ENCODE results near the gene DNAH10. TPM values are rescaled to one million over a fixed set of nuclear protein-coding genes. Genes with fewer than 3 reads are reported as not detected.

Gene DNAH10
- total and polyA plus RNA-seq, 4 donors: 0.03 to 1.0 TPM; not detected in 2

DNA sequence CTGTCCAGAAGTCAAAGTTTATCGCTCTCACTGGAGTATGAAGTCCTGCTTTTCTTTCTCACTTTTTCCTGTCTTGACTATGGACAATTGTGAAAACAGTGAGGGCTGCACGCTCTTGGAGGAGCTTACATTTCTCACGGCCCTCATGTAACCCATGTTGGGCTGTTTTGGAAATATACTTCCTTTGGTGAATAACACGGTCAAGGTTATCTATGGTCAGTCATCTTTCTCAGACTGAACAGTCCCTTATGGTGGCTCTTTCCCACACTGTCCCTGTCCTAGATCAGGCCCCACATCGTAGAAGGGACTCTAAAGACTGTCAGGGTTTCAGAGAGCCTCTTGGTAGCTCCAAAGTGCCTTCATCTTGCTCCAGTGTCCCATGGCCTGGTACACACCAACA is 203.3 kb downstream of the DNAH10 start:
- no peak overlapping the region for H3K4me3 ChIP-seq (ENCODE audit: low read length in 2 of 2)
- H3K9me3 ChIP-seq (ENCODE audit: control insufficient read depth, low read length): no peaks in the 10 kb centered on the region
- H3K36me3 ChIP-seq (ENCODE audit: control insufficient read depth in 1 of 2, insufficient read depth in 2 of 2, low read length in 1 of 2): peaks cover 0 to 4% of the 10 kb centered on the region in 2 donors
- DNase-seq: no peak
- no peak for ATAC-seq (ENCODE audit: low FRiP score)
- intact Hi-C loops (cut with DNase I): no loop called here
- no peaks in the 10 kb centered on the region for H3K27me3 ChIP-seq (ENCODE audit: control insufficient read depth in 1 of 2, insufficient read depth in 2 of 2, low read length in 1 of 2)
- H3K4me1 ChIP-seq (ENCODE audit: control insufficient read depth in 1 of 2, insufficient read depth in 2 of 2, low read length in 2 of 2): peaks cover 0 to 7% of the 10 kb centered on the region in 2 donors
- WGBS, 2 donors: 68 to 72% methylated on average over 5 of the region's 5 CpGs
- no peak overlapping the region for H3K27ac ChIP-seq (ENCODE audit: low read depth in 1 of 2, low read length in 2 of 2)

DNA sequence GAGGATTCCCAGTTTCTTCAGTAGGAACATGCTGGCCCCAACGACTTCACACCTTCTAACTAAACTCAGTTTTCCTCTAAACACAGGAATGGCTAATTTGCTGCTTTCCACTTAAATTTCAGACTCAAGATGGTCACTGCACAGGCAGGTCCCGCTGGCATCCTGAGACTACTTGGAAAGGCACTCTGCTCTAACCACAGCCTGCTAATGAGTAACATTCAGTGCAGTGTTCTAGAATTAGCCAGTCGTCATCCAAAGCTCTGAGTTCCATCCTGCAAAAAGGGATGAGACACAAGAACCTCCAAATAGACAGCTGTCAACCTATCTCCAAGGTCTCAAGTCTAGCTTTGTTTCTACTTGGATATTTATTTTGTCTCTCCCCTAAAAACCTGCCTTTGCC is 204.5 kb downstream of the DNAH10 start:
- no peak for ATAC-seq (ENCODE audit: low FRiP score)
- 77 to 80% methylated on average over 3 of the region's 3 CpGs for WGBS, 2 donors
- H3K27me3 ChIP-seq (ENCODE audit: control insufficient read depth in 1 of 2, insufficient read depth in 2 of 2, low read length in 1 of 2): no peaks in the 10 kb centered on the region
- peaks cover 0 to 7% of the 10 kb centered on the region in 2 donors for H3K4me1 ChIP-seq (ENCODE audit: control insufficient read depth in 1 of 2, insufficient read depth in 2 of 2, low read length in 2 of 2)
- DNase-seq: no peak
- no peak overlapping the region for H3K27ac ChIP-seq (ENCODE audit: low read depth in 1 of 2, low read length in 2 of 2)
- H3K4me3 ChIP-seq (ENCODE audit: low read length in 2 of 2): no peak overlapping the region
- intact Hi-C loops (cut with DNase I): no loop called here
- peaks cover 0 to 4% of the 10 kb centered on the region in 2 donors for H3K36me3 ChIP-seq (ENCODE audit: control insufficient read depth in 1 of 2, insufficient read depth in 2 of 2, low read length in 1 of 2)
- H3K9me3 ChIP-seq (ENCODE audit: control insufficient read depth, low read length): no peaks in the 10 kb centered on the region

DNA sequence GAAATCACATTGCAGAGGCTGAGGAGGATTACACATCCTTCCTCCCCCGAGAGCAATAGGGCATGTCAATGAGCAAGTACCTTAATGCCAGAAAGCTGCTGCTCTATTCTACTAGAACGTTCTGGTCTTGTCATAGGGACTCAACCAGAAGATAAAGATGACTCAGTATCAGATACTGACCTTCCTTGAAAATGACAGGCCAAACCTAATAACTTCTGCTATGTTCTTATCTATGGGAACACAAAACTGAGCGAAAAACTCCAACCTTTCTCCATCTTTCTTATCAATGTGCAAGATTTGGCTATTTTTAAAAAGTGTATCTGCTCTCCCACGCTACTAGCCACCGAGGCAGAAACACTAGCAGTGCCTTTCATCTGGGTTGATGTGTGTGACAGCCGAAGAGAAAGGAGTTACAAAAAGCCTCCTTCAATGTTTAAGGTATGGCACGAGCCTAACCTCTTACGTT is 205.1 kb downstream of the DNAH10 start:
- Histone ChIP-seq H3K4me1 (ENCODE audit: control insufficient read depth in 1 of 2, insufficient read depth in 2 of 2, low read length in 2 of 2) (peaks cover 0 to 7% of the 10 kb centered on the region in 2 donors), H3K36me3 (ENCODE audit: control insufficient read depth in 1 of 2, insufficient read depth in 2 of 2, low read length in 1 of 2) (peaks cover 0 to 4% of the 10 kb centered on the region in 2 donors), H3K27me3 (ENCODE audit: control insufficient read depth in 1 of 2, insufficient read depth in 2 of 2, low read length in 1 of 2) (no peaks in the 10 kb centered on the region), H3K4me3 (ENCODE audit: low read length in 2 of 2) (no peak overlapping the region), H3K9me3 (ENCODE audit: control insufficient read depth, low read length) (no peaks in the 10 kb centered on the region), H3K27ac (ENCODE audit: low read depth in 1 of 2, low read length in 2 of 2) (no peak overlapping the region)
- DNase-seq (no peak), ATAC-seq (ENCODE audit: low FRiP score) (no peak)
- WGBS, 2 donors: 69 to 75% methylated on average over 8 of the region's 8 CpGs
- intact Hi-C loops (cut with DNase I): no loop called here

DNA sequence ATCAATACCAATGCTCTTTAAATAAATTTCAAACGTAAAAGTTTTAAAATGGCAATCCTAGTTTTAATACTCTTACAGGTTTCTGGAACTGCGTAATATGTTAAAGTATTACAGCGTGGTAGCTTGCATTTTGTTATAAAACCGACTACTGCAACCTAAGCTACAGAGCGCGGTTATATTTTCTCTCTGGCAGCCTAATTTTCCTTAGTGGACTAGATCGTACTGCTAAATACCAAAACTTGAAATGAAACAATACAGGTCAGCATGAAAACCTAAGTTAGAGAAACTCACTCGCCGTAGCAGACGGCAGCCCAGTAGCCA is 209.3 kb downstream of the DNAH10 start:
- H3K9me3 ChIP-seq (ENCODE audit: control insufficient read depth, low read length): no peaks in the 10 kb centered on the region
- peak overlapping the region in 1 of 2 donors; percentile 29 for H3K27ac ChIP-seq (ENCODE audit: low read depth in 1 of 2, low read length in 2 of 2)
- no peak for ATAC-seq (ENCODE audit: low FRiP score)
- H3K4me1 ChIP-seq (ENCODE audit: control insufficient read depth in 1 of 2, insufficient read depth in 2 of 2, low read length in 2 of 2): peaks cover 0 to 5% of the 10 kb centered on the region in 2 donors
- intact Hi-C loops (cut with DNase I): no loop called here
- WGBS, 2 donors: 11 to 12% methylated on average over 10 of the region's 10 CpGs
- H3K4me3 ChIP-seq (ENCODE audit: low read length in 2 of 2): peak overlapping the region; percentile 57 to 96
- no peaks in the 10 kb centered on the region for H3K27me3 ChIP-seq (ENCODE audit: control insufficient read depth in 1 of 2, insufficient read depth in 2 of 2, low read length in 1 of 2)
- H3K36me3 ChIP-seq (ENCODE audit: control insufficient read depth in 1 of 2, insufficient read depth in 2 of 2, low read length in 1 of 2): peaks cover 0 to 1% of the 10 kb centered on the region in 2 donors
- no peak for DNase-seq

DNA sequence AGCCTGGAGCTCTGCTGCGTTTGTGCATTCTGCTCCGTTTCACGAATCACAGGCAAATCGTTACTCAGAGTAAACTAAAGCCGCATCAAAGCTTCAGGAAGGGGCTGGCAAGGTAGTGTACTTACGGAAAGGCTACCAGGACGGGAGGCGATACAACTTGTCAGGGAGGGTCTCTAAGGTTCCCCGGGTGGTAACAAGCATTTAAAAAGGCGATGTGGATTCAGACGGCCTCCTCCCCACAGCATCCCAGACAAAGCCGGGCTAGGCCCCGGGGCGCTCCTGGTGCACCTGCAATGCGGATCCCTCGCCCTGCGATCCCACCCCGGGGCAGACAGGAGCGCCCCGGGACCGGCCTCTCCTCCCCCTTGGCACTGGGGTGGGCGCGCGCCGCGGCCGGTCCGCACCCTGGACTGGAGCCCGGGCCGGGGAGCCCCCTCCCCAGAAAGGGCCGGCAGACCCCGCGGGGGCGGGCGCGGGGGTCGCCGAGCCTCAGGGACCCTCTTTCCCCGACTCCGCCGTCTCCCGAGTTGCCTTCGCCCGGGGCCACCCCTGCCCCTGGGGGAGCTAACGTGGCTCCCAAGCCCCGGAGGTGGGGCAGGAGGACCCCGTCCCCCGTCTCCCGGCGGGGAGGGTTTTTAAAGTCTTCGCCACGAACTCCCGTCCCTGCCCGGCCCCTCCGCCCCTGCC is 209.8 kb downstream of the DNAH10 start:
- Histone ChIP-seq H3K9me3 (ENCODE audit: control insufficient read depth, low read length) (no peaks in the 10 kb centered on the region), H3K4me1 (ENCODE audit: control insufficient read depth in 1 of 2, insufficient read depth in 2 of 2, low read length in 2 of 2) (peaks cover 0 to 5% of the 10 kb centered on the region in 2 donors), H3K27ac (ENCODE audit: low read depth in 1 of 2, low read length in 2 of 2) (peak overlapping the region; percentile 29 to 97), H3K27me3 (ENCODE audit: control insufficient read depth in 1 of 2, insufficient read depth in 2 of 2, low read length in 1 of 2) (no peaks in the 10 kb centered on the region), H3K36me3 (ENCODE audit: control insufficient read depth in 1 of 2, insufficient read depth in 2 of 2, low read length in 1 of 2) (peaks cover 0 to 1% of the 10 kb centered on the region in 2 donors), H3K4me3 (ENCODE audit: low read length in 2 of 2) (peak overlapping the region; percentile 57 to 96)
- DNase-seq: peak in 1 of 2 donors; percentile 80
- WGBS, 2 donors: 1 to 2% methylated on average over 42 to 55 of the region's 55 CpGs
- peak; percentile 43 for ATAC-seq (ENCODE audit: low FRiP score)
- intact Hi-C loops (cut with DNase I): no loop called here

DNA sequence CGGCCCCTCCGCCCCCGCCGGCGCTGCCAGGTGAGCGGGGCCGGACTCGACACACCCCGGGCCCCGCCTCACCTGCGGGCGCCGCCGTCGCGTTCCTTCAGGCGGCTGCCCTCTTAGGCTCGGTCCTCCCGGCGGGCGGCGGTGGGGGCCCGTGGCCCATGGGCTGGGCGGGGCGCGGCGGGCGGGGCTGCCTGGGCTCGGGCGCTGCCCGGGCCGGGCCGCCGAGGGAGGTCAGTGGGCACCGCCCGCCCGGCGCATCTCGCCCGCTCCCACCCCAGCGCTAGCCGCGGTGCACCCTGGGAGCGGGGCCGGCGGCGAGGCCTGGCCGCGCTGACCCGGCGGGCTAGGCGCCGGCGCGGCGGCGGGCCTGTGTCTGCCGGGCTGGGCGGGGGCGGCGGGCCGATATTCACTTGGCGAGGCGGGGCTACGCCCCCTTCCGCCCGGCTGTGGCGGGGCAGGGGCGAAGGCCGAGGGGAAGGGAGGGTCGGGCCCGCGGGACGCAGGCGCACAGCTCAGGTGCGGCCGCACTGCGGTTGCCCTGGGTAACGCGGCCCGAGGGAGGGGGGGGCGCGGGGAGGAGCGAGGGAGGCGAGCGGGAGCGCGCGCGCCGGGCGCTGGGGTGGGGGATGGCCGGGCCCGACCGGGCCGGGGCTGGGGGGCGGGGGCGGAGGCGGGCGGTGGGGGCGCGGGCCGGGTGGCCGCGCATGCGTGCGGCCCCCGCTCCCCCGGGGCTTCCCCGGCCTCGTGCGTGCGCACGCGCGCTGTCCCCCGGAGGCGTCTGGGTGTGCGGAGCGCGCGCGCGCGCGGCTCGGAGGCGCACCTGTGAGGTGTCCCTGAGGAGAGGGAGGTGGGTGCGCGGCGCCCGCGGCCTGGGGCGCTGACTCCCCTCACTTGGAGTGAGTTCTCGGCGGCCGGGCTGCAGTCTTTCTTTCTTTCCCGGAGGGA is 210.6 kb downstream of the DNAH10 start, which contains the start of the genes CCDC92 and ZNF664:
TSS of gene CCDC92 (minus strand) at position 375 of the 945 bp plus-strand sequence. CDS start 28,526 bp downstream, outside the sequence.
TSS of gene ZNF664 (plus strand) at position 759 of the 945 bp plus-strand sequence. CDS start 38,930 bp downstream, outside the sequence.
- Histone ChIP-seq H3K9me3 (ENCODE audit: control insufficient read depth, low read length) (no peaks in the 10 kb centered on the region), H3K4me1 (ENCODE audit: control insufficient read depth in 1 of 2, insufficient read depth in 2 of 2, low read length in 2 of 2) (peaks cover 0 to 5% of the 10 kb centered on the region in 2 donors), H3K4me3 (ENCODE audit: low read length in 2 of 2) (peak within 1 kb of the TSS; percentile 57 to 96), H3K27me3 (ENCODE audit: control insufficient read depth in 1 of 2, insufficient read depth in 2 of 2, low read length in 1 of 2) (no peaks in the 10 kb centered on the region), H3K27ac (ENCODE audit: low read depth in 1 of 2, low read length in 2 of 2) (peak within 1 kb of the TSS; percentile 29 to 97), H3K36me3 (ENCODE audit: control insufficient read depth in 1 of 2, insufficient read depth in 2 of 2, low read length in 1 of 2) (peaks cover 0 to 1% of the 10 kb centered on the region in 2 donors)
- DNase-seq: peak; percentile 92 to 97
- ATAC-seq (ENCODE audit: low FRiP score): peak; percentile 95
- WGBS, 2 donors: 1% methylated on average over 69 to 137 of the region's 138 CpGs
- intact Hi-C loops (cut with DNase I): no loop called here

DNA sequence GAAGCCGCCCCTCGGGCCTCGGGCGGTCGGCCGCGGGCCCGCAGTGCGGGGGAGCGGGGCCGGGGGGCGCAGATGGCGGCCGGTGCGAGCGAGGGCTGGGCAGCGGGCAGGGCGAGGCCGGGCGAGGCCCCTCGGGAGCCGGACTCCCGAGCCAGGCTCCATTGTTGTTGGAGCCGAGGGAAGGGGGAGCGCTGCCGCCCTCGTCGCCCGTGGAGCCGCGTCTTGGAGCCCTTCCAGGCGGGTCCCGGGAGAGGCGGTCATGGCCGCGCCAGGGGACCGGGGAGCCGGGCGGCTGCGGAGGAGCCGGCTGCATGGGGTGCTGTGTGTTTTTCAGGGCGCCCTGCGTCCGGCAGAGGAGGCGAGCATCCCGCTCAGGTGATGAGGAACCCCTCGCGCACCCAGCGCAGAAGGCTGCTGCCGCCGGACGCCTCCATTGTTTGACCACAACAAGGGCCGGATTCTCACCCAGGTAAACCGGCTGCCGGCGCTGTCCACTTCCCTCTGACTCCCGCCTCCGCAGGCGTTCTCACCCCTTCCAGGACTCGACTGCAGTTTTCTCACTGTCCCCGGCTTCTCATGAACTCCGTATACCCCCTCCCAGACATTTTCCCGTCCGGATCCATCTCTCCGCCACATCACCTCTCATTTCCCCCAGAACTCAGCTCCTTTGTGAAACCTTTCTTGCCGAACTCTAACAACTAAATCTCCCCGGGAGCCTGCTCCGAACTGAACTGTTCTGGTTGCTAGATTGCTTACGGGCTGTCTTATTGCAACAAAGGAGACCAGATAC is 211.6 kb downstream of the DNAH10 start:
- H3K27ac ChIP-seq (ENCODE audit: low read depth in 1 of 2, low read length in 2 of 2): no peak overlapping the region
- peaks cover 0 to 5% of the 10 kb centered on the region in 2 donors for H3K4me1 ChIP-seq (ENCODE audit: control insufficient read depth in 1 of 2, insufficient read depth in 2 of 2, low read length in 2 of 2)
- WGBS, 2 donors: 1% methylated on average over 46 to 69 of the region's 69 CpGs
- H3K36me3 ChIP-seq (ENCODE audit: control insufficient read depth in 1 of 2, insufficient read depth in 2 of 2, low read length in 1 of 2): peaks cover 0 to 1% of the 10 kb centered on the region in 2 donors
- ATAC-seq (ENCODE audit: low FRiP score): peak; percentile 26
- peak; percentile 64 to 83 for DNase-seq
- H3K27me3 ChIP-seq (ENCODE audit: control insufficient read depth in 1 of 2, insufficient read depth in 2 of 2, low read length in 1 of 2): no peaks in the 10 kb centered on the region
- intact Hi-C loops (cut with DNase I): no loop called here
- peak overlapping the region; percentile 57 to 96 for H3K4me3 ChIP-seq (ENCODE audit: low read length in 2 of 2)
- no peaks in the 10 kb centered on the region for H3K9me3 ChIP-seq (ENCODE audit: control insufficient read depth, low read length)

DNA sequence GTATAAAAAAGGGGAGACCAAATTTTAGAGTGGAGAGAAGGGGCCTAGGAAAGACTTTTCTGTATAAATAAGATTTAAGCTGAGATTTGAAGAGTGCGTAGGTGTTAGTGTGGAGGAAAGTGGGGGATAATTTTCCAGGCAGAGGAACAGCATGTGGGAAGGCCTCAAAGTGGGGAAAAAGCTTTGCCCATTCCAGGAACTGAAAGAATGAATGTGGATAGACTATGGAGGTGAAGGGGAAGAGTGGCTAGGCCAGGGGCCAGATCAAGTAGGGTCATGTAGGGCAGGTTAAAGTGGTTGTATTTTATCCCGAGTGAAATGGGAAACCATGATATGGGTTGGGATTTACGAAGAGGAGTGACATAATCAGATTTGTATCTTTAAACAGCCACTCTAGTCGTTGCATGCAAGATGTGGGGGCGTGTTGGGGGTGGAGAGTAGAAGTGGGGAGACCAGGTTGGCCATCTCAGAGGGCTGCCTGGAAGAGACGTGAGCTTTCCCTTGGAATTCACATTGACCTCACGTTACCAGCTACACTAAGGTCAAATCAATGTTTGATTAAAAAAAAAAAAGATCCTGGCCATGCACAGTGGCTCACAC is 214.2 kb downstream of the DNAH10 start:
- Histone ChIP-seq H3K4me1 (ENCODE audit: control insufficient read depth in 1 of 2, insufficient read depth in 2 of 2, low read length in 2 of 2) (no peaks in the 10 kb centered on the region), H3K9me3 (ENCODE audit: control insufficient read depth, low read length) (no peaks in the 10 kb centered on the region), H3K27me3 (ENCODE audit: control insufficient read depth in 1 of 2, insufficient read depth in 2 of 2, low read length in 1 of 2) (no peaks in the 10 kb centered on the region), H3K36me3 (ENCODE audit: control insufficient read depth in 1 of 2, insufficient read depth in 2 of 2, low read length in 1 of 2) (peaks cover 0 to 1% of the 10 kb centered on the region in 2 donors), H3K4me3 (ENCODE audit: low read length in 2 of 2) (no peak overlapping the region), H3K27ac (ENCODE audit: low read depth in 1 of 2, low read length in 2 of 2) (no peak overlapping the region)
- DNase-seq (no peak), ATAC-seq (ENCODE audit: low FRiP score) (no peak)
- intact Hi-C loops (cut with DNase I): no loop called here
- 90 to 92% methylated on average over 7 of the region's 7 CpGs for WGBS, 2 donors

Measured in aorta (tissue), 5 donors.